ENCODE data around the gene ZNF423. TPM values are rescaled to one million over a fixed set of nuclear protein-coding genes. Genes with fewer than 3 reads are reported as not detected.

Gene ZNF423
- total RNA-seq, 2 experiments from 2014 or later = not detected

DNA sequence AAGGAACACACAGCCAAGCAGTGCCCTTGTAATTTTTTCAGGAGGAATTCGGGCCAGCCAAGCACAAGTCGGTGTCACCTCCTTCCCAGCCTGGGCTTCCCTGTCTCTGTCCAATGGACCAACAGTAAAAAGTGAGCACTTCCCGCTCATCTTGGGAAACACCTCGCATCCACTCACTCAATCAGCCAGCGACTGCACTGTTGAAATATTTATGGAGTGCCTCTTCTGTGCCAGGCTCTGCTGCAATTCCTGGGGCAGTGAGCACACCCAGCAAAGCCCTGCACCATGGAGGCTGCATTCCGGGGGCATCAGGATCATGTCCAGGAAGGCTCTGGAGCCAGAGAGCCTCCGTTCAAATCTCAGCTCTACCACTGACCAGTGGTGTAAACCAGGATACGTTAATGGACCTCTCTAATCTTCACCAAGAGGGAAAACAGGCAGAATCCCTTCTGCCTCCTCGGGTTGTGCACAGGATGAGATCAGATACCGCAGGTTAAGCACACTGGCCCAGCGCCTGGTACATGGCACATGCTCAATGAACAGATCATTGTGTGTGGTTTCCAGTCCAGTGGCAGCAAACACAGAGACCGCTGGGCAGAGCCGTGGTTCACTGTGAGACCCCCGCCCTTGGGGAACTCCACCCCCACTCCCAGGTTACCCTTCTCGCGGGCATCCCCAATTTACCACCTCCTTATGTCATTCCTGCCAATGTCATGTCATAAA lies 194.3 kb downstream of the ZNF423 start:
- POLR2A ChIA-PET = no interaction called here

DNA sequence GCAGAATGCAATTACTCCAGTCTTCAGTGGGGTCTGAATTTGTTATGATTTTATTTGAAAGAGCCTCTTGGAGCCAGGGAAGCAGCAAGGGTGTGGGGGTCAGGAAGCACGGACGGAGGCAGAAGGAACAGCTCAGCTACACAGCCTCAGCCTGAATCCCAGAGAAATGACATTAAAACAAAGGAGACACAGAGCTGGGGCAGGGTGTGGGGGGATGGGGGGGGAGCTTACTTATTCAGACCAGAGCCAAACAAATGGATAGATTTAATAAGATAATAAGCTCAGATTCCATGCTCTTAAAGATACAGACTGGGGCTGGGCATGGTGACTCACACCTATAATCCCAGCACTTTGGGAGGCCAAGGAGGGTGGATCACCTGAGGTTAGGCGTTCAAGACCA lies 195.3 kb downstream of the ZNF423 start:
- ChIA-PET CTCF (no interaction called here), POLR2A (no interaction called here)

More for the DNA sequence above, 194.3 kb downstream of the ZNF423 start:
- CTCF ChIA-PET = no interaction called here

DNA sequence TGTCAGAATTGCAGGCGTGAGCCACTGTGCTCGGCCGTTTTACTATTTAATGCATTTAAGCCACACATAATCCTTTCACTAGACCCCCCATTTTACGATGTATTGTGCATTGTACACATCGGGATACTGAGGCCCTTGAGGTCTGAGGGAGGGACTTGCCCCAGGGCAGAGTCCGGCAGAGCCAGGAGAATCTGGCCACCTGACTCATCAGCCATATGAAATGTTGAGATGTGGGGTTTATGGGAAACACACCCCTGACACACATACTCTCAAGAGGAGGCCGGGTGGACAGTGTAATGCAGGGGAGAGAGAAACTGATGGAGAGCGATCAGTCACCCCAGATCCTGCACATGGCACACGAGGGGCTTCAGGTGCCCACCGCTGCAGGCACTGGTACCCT lies 196.6 kb downstream of the ZNF423 start:
- POLR2A ChIA-PET = no interaction called here
- CTCF ChIA-PET = no interaction called here

DNA sequence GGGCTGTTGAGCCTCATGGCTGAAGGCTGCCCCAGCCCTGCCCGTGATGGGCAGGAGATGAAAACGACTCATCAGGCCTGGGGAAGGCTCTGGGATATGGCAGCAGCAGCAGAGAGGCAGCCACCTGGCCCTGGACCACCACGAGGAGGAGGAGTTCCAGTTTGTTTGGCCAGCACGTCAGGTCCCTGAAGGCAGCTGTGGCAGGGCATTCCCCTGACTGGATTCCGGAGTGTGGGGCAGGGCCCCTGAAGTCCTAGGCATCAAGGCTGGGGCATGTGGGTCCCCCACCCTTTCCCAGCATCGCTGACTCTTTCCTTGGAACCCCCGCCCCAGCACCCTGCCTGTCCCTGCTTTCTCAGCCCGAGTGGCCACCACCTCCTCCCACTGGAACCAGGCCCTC lies 197.4 kb downstream of the ZNF423 start:
- POLR2A ChIA-PET = no interaction called here
- CTCF ChIA-PET = no interaction called here

DNA sequence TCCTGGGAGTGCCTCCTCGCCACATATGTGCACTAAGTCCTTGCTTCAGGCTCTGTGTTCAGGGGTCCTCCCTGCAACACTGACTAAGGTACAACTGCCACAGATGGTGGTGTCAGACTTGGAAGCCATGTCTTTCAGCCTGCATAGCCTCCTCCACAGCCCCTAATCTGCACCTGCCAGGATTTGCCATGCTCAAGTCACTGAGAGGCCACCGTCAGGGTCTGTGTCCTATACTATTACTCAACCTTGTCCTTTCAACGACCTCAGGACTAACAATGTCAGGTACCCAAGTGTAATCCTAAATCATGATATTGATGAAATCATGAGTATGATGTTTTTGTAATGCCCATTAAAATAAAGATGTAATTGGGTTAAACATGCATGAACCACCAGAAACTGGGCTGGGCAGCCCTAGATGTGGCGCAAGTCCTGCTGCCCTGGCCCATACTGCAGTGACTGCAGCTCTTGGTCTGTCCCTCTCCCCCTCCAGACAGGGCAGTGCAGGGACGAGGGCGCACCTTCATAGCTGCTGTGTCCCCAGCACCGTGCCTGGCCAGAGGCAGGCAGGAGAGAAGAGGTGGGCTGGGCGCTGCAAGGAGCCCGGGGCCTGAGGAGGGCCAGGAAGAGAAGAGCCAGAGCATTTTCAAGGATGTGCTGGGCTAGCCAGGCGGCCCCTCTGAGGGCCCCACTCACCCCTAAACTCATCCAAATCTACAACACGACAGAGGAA lies 198.0 kb downstream of the ZNF423 start:
- ChIA-PET CTCF (no interaction called here), POLR2A (no interaction called here)

DNA sequence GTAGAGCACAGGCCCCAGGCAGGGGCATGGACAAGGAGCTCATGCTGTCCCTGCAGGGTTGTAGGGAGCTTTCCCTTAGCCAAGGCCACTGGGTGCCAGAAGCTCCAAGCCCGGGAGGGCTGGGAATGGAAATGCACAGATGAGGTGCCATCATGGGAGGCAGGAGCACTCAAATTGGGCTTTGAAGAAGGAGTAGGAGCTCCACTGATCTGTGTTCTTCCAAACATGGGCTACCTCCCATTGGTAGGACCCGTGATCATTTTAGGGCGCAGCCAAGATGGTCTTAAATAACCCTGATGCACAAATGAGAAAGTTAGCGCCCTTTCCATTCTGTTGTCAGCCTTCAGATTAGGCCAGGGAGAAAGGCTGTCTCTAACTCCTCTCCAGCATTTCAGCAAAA lies 201.5 kb downstream of the ZNF423 start:
- ChIA-PET POLR2A (no interaction called here), CTCF (no interaction called here)

DNA sequence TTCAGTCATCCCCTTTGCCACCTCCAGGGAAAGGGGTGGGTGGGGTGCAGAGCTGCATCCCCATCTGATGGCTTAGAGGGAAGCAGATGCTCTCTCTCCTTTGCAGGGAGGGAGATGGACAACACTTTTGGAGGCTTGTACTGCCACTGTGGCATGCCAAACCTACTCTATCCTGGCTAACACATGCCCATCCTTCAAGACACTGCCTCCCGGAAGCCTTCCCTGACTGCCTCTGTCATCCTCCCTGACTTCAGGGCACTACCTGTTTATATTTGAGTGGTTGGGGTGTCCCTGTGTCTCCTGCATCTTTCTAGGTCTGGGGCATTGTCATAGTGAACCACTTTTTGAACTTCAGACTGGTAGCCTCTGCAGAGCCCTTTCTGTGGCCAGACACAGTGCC lies 202.3 kb downstream of the ZNF423 start:
- ChIA-PET CTCF (no interaction called here), POLR2A (no interaction called here)

DNA sequence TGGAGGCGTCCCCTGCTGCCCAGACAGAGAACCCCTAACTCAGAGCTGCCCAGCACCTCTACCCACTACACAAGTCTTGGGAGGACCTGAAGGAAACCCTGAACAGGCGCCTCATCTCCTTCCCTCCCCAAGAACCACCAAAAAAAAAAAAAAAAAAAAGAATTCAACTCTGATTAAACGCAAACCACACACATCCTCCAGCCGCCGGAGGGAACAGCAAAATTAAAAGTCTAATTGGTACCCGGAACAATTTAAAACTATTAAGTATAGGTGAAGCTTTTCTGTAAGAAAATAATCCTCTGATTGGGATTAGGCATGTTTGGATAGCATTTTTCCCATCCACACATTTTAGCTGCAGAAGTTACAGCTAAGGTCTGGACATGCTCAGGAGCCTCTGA lies 202.7 kb downstream of the ZNF423 start:
- POLR2A ChIA-PET = no interaction called here
- CTCF ChIA-PET = no interaction called here

DNA sequence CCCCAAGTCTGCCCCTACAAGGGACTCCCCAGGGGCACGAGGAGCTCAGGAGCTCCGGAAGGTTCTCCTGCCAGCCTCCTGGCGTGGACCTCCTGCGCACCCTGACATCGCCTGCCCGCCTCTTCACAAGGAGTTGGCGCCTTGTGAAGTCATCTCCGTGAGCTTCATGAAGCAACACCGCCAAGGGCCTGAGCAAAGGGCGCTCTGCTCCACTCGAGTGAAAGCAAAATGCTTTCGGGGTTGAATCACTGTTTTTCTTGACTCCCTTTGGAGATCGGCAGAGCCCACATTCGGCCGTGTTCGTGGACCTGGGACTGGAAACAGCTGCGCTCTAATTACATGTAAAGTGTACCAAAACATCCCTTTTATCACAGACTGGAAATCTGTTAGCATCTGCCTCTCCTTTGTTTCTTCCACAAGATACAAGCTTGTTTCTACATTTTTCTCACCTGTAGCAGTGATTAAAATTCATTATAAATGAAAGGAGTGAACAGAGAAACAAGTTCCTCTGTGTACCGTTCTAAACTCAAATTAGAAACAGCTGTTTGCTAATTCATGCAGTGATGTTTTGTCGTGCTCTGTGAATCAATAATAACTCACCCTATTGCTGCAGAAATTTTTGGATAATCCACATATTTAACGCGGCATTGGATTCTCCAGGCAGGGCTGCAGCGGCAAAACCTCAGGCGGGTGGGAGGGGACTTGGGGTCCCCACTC lies 203.3 kb downstream of the ZNF423 start:
- ChIA-PET CTCF (no interaction called here), POLR2A (no interaction called here)

DNA sequence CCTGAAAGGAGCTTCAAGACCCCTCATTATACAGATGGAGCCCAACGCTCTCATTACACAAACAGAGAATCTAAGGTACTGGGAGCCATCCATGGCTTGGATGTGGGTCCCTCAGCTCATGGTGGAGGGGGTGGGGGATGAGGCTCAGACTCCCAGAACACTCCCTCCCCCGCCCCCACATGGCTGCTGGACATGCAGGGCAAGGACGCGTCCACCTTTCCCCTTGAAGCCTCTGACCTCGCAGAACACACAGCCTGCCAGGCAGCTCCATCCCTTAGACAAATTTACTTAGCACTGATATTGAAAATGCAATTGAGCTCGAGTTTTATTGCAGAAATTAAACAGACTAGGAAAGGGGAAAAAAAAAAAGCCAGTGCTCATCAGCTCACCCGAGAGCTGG lies 203.9 kb downstream of the ZNF423 start:
- CTCF ChIA-PET = no interaction called here
- POLR2A ChIA-PET = no interaction called here

DNA sequence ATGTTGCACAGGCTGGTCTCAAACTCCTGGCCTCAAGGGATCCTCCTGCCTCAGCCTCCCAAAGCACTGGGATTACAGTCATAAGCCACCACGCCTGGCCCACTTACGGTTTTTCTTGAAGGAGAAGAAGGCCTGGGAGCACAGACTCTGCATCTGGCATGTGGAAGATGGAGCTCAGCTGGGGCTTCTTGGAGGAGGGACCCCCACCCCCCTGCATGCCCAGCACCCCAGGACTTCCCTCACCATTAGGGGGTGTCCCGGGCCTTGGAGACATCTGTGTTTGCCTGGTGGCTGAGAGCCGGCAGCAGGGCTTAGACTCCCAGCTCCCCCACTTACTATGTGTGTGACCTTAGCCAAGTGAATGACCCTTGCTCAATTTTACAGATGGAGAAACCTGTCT lies 204.7 kb downstream of the ZNF423 start:
- POLR2A ChIA-PET = no interaction called here
- CTCF ChIA-PET = no interaction called here

DNA sequence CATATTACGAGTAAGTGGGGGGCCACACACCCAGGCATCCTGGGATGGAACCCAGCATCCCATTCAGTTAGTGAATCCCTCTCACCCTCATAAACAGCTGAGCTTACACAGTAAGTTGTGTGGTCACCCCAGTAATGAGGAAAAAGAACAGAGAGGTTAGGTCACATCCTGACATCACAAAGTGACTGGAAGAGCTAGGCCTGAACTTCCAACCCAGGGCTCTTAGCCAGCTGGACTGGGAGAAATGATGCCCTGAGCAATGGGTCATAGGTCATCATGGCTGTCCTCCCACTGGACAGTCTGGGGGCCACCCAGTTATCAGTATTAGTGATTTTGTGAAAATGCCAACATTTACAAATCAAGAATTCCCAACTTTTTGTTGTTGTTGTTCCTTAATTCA lies 205.3 kb downstream of the ZNF423 start:
- POLR2A ChIA-PET = no interaction called here
- CTCF ChIA-PET = no interaction called here

DNA sequence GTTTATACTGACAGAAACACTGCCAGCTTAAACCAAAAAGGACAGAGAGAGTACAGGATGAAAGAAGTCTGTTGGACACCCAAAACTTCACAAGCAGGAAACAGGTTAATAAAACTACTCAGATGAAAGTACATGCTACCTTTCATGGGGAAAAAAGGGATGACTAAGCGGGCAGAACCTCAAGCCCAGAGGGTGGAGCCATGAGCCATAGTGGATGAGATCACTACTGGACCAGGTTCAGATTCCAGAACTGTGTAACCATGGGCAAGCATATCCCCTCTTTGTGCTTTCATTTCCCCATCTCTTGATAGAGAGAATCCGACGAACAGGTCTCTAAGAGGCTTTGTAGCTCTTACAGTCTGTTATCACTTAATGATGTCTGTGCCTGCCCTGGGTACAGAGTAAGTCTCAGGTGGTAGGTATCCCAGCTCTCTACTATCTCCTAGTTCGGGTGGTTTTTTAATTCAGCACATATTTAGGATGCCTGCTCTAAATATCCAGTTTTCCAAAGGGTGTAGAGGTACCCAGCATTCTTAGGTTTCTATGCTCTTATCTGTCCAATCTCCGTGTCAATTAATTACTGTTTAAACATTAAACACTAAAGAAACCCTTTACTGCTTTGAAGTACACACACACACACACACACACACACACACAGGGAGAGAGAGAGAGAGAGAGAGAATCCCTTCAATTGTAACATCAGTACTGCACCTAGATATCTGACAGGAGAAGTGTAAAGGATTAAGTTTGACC lies 206.7 kb downstream of the ZNF423 start:
- CTCF ChIA-PET = no interaction called here

DNA sequence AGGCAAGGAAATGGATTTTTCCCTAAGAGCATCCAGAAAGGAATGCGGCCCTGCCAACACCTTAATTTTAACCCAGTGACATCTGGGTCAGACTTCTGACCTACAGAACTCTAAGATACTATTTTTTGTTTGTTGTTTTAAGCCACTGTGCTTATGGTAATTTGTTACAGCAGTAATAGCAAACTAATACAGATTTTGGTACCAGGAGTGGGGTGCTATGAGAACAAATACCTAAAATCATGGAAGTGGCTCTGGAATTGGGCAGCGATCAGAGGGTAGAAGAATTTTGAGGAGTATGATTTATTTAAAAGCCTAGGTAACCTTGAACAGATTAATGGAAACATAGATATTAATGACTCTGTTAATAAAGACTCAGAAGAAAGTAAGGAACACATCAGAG lies 208.2 kb downstream of the ZNF423 start:
- POLR2A ChIA-PET = no interaction called here

More for the DNA sequence above, 206.7 kb downstream of the ZNF423 start:
- POLR2A ChIA-PET = no interaction called here

DNA sequence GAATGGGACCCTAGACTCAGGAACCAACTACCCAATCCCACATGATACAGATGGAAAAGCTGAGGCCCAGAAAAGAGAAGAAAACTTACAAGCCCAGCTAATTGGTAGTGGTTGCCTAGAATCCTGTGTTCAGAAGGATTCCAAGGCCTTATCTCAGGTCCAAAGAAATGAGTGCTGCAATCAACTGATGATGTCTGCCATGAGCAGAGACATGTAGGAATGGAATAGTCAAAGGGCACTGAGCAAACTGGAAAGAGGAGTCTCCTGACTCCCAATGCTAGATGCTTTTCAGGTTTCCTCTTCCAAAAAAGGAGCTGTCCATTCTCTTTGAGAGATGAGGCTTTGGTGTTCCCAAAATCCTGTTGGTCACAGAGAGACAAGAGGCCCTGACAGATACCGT lies 210.6 kb downstream of the ZNF423 start:
- POLR2A ChIA-PET = no interaction called here
- CTCF ChIA-PET = no interaction called here

More for the DNA sequence above, 208.2 kb downstream of the ZNF423 start:
- CTCF ChIA-PET = no interaction called here

DNA sequence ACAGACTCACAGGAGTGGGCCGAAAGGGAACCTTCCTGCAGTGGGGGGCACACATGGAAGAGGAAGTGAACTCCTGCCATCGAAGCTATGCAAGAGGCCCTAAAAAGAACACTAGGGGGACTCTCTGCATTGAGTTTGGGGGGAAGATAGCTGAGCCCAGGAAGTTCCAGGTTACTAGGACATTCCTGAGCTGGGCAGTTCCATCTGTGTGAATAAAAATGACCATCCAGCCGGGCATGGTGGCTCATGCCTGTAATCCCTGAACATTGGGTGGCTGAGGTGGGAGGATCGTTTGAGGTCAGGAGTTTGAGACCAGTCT lies 211.8 kb downstream of the ZNF423 start:
- ChIA-PET CTCF (no interaction called here), POLR2A (no interaction called here)

DNA sequence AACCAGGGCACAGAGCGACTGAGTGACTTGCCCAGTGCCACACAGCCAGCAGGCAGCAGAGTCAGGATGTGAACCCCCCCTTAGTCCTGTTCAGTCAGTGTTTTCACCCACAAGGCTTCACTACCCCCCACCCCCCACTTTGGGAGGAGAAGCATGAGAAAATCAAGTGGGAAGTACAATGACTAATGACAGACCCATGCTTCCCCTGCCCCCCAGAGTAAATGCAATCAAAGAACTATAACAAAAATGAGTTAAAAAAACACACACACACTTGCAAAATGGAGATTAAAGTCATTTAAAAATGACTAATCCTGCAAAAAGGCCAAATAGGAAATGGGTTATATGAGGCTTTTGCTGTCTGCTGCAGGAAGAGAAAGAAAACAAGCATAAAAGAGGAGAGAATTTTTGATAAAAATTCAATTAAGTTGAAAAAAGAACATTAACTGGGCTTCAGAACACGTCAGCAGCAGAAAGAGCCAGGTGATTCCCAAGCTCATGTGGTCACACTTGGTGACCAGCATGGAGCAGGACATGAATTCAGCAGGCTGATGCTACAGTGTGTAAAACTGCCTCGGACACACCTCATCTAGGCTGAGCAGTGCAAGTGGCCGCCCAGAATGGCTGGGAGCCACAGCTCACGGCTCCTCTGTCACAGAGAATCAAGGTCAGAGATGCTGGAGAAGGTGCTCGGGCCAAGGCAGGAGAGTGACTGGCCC lies 212.3 kb downstream of the ZNF423 start:
- POLR2A ChIA-PET = no interaction called here
- CTCF ChIA-PET = no interaction called here

DNA sequence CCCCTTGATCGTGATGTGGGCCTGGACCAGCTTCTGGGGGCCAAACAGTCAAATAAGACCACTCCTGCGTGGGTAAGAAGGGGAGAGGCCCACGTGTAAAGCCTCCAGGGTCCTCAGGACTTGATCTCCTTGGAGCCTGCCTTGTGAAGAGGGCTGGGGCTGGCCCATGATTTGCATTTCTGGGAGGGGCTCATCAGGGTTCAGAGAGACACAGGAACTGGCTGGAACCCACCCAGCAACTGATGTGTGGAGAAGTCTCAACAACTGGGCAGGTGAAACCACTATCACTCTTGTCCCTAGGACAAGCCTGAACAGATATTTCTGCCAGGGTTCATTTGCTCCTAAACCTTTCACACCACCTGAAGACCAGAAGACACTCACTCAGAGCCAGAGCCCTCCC lies 214.7 kb downstream of the ZNF423 start:
- CTCF ChIA-PET = no interaction called here
- POLR2A ChIA-PET = interaction anchor here (0.6 kb wide), 1 partner anchor 225 kb away, joined by 7 read pairs; no protein-coding TSS in a partner anchor

DNA sequence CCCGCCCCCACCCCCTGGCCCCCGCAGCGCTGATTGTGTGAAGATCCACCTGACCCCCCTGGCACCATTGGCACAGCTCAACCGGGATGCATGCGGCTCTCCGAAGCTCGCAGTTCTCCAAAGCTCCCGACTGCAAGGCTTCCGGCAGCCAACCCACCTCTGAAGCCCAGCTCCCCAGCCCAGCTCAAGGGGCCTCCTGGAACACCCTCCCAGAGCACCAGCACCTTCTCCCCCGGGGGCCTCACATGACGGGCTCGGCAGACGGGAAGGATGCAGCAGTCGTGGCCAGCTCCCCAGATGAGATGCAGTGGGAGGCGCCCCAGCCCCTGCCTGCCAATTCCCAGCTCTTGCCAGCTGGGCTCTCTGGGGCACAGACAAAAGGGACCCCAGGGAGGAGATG lies 215.3 kb downstream of the ZNF423 start:
- ChIA-PET CTCF (no interaction called here), POLR2A (no interaction called here)

DNA sequence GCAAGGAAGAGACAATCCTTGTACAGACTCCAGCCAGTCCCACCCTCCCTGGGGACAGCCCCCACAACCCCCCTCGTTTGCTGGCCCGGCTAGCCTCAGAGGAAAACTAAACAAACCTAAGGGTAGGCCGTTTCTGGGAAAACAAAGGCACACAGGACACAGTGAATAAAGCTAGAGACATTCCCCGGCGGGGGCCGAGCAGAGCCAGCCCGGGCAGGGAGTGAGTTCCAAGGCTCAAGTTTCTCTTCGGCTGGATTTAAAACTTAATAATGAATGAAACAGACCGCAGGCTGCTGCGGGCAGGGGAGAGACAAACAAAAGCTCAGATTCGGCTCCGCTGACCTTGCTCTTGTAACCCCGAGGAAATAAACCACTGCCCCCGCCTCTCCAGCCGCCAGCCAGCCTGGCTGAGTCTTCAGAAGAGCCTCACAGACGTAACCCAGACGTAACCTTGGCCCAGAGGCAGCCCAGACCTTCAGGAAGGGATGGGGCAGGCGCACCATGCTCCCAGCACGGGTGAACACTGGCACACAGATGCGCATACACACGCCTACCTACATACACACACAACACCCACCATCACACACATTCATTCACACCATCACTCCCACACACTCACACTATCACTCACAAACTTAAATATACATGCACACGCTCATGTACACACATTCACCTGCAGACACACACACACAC lies 216.0 kb downstream of the ZNF423 start:
- ChIA-PET POLR2A (no interaction called here), CTCF (no interaction called here)
